GM12874 (cell line): Measurements from ENCODE around the gene B3GALT6.

Source experiments
- CTCF ChIP-seq: IDR thresholded peaks from 2 replicates; pipeline ENCODE4 v1.5.1; 2011; ENCODE audit warnings: low read depth, mild to moderate bottlenecking, control low read depth, low read length, moderate library complexity; ENCODE audit not compliant: insufficient read depth

Gene B3GALT6

DNA sequence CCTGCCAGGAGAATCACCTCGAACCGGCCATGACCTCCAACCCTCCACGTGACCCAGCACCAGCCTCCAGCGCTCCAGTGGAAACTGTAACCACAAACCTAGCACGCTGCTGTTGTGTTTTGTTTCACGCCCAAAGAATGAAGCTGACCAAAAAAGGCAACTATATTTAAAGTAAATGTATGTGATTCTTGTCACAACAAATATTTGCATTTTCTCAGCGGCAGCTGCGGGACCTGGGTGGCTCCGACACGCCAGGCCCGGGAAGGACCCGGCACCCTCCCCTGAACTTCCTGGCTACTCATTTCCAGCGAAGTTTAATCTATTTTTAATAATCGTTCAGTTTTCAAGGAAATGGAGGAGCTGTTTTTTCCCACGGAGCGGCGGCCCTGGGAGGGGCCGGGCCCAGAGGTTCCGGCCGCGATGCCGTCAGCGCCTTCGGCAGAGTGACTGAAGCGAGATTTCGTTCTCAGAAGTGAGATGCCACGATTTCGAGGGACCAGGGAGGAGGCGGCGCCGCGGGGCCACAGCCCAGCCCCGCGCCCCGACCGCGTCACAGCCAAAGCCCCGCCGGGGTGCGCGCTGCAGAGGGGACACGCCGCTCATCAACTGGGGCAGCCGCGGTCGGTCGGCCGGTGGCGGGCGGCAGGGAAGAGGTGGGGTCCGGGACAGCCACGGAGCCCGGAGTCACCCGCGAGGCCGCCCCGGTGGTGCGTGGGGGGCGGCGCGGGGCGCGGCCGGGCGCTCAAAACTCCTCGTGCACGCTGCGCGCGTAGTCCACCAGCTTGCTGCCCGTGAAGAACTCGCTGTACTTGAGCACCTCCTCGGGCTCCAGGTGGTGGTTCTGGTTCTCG, 15.0 kb upstream of the B3GALT6 start:
- TF ChIP-seq CTCF: no peak

DNA sequence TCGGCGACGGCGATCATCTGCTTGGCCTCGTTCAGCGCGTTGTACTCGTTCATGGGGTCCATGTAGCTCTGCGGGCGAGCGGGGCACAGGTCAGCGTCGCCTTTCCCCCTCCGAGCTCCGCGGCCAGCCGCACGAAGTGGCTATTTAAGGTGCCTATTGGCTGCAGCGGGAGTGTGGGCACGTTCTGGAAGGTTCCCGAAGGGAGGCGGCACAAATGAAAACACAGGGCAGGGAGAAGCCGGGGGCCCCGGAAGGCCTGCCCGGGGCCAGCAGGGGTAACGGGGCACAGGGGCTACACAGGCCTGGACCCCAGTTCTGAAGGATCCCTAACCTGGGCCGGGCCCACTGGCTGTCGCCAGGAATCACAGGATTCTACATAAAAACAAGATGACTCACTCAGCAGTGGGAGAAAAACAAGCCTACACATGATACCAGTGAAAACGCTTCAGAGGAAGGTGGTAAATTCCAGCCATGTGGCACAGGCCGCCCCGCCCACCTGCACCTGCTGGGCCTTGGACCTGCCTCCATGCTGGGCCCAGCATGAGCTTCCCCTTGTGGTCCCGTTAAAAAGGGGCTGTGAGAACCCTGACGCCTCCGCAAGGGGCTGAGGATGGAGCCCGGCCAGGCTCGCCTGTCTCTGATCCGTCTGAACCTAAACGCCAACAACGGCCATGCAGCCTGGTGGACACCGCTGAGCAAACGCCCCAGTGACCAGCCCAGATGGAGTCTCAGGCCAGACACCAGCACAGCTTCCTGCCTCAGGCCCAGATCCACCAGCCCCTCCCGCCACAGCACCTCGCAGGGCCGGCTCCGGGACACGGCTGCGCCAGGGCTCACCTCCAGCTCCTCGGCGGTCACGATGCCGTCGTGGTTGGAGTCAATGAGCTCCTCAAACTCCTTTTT, 14.2 kb upstream of the B3GALT6 start:
- no peak for TF ChIP-seq CTCF

DNA sequence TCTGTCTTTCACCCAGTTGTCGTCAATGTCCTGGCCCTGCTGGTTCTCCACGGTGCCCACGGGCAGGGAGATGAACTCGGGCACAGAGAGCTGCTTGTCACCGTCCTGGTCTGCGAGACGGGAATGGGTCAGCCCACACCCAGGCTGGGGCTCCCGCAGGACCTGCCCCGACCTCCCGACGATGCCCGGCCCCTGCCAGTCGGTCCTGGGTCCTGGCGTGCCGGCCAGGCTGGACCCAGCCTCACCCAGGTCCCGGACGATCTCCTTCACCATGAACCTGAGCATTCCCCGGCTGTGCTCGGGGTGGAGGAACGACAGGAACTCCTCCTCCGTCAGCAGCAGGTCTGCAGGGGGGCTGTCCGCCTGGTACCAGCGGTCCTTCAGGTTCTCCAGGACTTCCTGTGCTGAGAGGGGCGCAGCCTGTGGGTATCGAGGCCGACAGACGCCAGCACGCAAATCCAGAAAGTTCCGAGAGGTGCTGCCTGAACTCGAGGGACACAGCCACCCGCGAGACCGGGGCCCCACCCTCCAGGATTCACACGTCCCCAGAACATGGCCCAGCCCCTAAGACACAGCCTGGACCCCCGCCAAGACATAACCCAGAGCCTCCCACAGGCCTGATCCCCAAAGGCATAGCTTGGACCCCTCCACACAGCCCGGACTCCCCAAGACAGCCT, 13.4 kb upstream of the B3GALT6 start:
- TF ChIP-seq CTCF: no peak

DNA sequence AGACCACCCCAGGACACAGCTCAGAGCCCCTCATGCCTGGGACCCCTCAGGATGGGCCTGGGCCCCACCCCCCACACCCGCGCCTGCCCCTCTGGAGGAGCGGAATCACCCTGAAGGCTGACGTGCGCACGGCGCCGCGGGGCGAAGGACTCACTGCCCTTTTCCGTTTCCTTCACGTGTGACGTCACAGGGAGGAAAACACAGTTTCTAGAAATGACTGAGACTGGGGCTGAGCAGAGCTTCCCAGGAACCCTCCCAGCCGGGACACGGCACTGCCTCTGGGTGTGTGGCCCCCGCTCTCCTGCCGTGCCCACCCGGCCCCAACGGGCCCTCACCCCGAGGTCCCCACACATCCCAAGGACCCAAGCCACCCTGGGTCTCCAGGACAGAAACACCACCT, 12.7 kb upstream of the B3GALT6 start:
- no peak for TF ChIP-seq CTCF

DNA sequence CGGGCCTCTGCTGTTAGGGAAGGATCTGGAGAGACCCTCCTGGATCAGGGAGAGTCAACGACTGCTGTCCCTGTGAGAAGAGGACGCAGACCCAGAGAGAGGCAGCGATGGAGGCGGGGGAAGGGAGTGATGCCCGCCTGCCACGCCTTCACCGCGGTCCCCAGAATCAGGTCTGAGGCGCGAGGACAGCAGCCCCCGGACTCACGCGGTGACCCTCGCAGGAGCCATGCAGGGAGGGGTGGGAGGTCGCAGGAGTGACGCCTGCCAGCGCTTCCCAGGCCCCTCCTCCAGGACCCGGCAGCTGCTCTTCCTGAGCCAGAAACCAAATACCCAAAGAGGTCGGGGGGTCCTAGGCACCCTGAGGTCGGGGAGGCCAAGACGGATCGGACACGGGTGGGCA, 11.8 kb upstream of the B3GALT6 start:
- TF ChIP-seq CTCF: no peak

DNA sequence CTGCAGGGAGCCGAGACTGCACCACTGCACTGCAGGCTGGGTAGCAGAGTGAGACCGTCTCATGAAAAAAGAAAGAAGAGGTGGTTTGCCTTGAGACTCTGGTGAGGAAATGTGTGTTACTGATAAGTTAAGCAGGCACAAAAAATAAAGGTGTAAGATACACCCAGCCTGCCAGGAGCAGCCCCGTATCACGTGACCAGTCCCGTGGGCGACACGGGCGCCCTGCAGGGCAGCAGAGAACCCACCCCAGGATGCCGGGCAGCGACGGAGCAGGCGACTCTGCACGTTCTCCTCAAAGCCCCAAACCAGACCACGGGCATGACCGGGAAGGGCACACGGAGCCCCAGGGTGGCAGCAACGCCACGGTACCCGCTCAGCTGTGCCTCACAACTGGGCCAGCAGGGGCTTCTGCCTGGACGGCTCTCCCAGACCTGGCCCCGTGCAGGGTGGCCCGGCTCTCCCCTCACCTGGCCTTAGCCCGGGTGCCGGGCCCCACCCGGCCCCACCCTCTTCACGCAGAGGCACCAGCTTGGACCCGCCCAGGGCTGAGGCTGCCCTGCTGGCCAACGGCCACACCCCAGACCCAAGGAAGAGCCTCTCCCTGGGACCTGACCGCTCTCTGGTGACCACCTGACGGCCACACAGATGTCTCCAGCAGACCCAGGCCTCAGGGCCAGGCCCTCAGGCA, 10.0 kb upstream of the B3GALT6 start:
- TF ChIP-seq CTCF: no peak
